NCI-H1092 treated with DMSO at 0.1 percent for 48 hours (cell line): ENCODE measurements around the gene RASIP1.

Experiments
- DNase-seq: peaks from one replicate; lab custom pipeline; 2025; lab: John Stamatoyannopoulos, UW

RASIP1 gene

DNA sequence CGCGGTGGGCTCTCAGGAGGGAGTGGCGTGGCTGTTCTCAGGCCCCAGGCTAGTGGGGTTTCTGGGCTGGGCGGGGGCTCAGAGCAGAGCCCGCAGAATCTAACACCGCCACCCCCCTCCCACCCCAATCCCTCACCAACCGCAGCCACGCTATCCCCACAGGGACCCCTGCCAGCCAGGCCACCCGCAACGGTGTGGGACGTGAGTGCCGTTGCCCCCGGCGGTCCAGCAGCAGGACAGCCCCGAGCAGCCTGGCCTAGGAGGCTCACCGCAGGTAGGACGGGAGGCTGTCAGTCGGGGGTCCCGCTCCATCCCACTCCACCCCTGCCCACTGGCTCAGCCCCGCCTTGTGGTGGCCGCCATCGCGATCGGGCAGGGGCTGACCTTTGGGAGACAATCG is 67.4 kb downstream of the RASIP1 start, which contains the start of gene NTN5:
Gene NTN5, minus strand, starts transcription at position 24 of the 400 bp plus-strand sequence. CDS start 2,031 bp downstream, outside the sequence.
- DNase-seq, result no peak

DNA sequence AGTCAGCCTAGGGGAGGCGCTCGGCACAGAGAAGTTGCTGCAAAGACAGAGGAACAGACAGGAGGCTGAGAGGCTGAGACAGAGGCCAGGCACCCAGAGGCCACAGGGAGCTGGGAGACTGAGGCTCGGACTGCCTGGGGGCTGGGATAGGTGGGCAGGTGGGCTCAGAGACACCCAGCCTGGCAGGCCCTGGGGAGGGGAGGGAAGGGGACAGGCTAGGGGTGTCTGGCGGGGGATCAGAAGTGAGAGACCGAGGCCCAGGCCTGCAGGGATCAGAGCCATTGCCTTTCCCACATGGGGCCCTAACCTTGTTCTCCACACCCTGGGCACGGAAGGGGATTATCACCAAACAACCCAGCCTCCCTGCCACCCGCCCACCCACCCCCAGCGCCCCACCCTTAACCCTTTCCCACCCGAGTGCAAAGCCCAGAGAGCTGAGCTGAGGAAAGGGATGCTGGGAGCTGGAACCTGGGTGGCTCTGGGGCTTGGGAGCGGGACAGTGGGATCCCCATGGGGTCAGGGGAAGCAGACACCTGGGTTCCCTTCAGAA is 68.9 kb downstream of the RASIP1 start:
- DNase-seq, result no peak

DNA sequence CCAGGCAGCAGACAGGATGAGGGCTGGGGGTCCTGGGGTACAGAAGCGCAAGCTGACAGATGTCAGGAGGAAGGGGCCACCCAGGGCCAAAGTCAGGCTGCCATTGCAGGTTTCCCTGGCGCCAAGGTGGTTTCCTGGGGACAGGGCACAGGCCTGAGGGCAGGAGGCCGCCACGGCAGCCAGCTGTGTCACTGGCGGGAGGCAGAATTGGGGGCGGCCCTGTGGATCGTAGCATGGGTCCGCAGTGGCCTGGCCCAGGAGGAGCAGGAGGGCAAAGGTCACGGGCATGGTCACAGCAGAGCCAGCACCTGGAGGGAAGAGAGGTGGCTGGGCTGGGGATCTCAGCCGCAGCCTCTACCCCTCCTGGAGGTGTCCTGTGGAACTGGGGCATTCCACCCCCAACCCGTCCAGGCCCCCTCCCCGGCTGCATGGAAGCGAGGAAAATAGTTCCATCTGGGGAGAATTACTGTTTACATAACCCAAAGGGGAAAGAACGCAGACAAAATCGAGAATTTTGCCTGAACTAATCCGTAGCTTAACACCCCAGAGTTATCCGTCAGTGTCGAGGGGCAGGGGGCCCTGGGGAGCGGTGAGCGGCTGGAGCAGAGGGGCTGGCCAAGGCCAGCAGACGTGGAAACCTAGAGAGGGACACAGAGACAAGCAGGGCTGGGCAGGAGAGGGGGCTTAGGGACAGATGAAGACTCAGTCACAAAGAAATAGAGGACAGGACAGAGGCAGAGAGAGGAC is 69.5 kb downstream of the RASIP1 start:
- DNase-seq, result no peak
